Superior temporal gyrus (tissue), 1 donor: ENCODE measurements around the gene WWC1.

ENCODE experiments used
- DNase-seq: peaks from one replicate; pipeline ENCODE4 v3.0.0-alpha.2; 2016; ENCODE audit errors: extremely low spot score

Gene WWC1

DNA sequence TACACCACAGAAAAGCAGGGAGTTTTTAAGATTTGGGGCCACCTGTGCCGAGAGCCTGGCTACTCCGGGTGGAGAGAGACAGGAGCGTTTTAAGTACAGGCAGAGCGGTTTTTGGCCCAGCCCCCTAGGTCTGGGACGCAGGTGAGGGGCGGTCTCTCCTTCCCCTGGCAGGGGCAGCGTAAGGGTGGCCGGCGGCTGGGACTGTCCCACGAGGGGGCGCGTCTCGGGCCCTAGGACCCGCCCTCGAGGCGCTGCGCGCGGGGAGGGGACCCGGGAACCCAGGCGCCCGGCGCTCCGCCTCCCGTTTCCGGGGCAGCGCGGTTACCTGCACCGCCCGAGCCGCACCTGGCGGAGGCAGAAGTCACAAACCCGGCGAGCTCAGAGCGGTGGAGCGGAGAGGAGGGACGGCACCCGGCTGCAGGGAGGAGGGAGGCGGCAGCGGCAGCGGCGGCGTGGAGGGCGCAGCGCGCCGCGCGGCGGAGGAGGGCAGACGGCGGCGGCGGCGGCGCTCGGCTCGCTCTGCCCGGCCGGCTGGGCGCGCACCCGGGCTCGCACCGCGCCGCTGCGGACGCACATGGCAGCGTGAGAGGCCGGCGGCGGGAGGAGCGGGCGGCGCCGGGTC lies at the start of gene WWC1:
Gene WWC1 (plus strand): TSS at position 304 of the 622 bp plus-strand sequence. CDS start 508 bp downstream, outside the sequence.
- DNase-seq: no peak

DNA sequence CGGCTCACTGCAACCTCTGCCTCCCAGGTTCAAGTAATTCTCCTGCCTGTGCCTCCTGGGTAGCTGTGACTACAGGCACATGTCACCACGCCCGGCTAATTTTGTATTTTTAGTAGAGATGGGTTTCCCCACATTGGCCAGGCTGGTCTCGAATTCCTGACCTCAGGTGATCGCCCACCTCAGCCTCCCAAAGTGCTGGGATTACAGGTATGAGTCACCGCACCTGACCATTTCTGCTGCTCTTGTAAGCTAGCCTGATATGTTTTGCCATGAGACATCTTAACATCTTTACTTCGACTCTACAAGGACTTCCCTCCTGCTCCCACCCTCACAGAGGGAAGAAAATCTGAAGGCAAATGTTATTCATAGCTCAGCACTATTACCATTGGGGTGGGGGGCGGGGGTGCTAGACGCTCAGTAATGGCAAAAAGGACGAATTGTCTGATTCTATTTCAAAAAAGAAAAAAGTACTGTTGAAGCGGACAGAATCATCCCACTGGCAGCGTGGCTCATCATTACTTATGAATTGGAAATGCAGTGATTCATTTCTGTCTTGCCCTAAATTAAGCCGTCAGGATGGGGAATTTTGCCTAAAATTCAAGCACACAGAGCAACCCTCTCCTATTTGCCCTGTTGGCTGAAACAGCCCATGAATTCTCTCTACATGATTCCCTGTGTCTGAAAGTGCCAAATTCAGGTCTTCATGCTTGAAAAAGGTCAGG lies 46.4 kb upstream of the WWC1 start:
- no peak for DNase-seq

DNA sequence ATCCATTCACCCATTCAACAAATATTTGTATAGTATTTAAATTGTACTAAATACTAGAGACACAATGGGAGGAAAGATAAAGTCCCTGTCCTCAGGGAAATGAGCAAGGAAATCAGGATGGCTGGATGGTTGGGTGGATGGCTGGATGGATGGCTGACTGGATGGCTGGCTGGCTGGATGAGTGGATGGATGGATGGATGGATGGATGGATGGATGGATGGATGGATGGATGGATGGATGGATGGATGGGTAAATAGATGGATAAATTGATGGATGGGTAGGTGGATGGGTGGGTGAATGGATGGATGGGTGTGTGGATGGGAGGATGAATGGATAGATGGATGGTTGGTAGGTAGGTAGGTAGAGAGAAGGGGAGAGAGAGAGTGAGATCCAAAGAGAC lies 41.5 kb upstream of the WWC1 start:
- no peak for DNase-seq

DNA sequence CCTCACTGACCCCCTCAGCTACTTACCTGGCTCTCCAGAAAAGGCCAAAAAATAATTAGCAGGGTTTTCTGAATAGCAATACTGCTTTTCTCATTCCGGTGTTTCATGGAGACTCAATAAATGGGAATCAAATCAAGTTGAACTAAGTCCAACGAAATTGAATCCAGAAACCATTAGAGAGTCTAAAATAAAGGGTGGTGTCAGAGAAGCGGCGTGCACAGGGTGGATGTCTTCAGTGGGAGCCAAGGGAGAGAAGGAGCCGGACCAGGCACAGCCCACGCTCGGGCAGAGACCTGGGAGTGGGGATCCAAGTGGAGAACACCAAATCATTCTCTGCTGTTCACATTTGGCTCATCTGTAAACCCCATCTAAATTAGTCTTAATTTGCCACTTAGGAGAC lies 40.2 kb upstream of the WWC1 start:
- peak; percentile 13 for DNase-seq

DNA sequence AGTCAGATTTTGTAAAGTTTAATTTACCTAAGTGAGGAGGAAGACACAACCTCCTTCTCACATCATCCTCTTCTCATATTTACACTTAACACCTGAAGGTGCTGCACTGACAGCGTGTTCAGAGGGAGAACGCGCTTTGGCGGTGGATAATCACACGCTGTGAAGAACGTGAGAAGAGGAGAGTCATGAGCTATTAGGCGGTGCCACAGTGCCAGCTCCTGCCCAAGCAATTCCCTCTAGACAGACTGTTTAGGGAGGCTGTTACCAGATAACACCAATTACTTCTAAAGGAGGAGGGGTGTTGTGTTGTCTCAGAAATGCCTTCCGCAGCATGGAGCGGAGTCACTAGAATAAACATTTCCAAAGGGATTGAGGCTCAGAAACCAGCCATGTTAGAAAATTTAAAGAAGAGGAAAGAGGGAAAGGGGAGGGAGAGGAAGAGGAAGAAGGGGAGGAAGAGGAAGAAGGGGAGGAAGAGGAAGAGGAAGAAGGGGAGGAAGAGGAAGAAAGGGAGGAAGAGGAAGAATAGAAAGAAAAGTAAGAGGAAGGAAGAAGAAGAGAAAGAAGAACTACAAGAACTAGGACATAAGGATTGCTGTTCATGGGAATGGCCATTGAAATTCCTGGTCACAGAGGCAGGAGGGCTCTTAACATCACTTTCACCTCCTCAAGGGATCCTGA lies 37.3 kb upstream of the WWC1 start:
- DNase-seq: no peak

DNA sequence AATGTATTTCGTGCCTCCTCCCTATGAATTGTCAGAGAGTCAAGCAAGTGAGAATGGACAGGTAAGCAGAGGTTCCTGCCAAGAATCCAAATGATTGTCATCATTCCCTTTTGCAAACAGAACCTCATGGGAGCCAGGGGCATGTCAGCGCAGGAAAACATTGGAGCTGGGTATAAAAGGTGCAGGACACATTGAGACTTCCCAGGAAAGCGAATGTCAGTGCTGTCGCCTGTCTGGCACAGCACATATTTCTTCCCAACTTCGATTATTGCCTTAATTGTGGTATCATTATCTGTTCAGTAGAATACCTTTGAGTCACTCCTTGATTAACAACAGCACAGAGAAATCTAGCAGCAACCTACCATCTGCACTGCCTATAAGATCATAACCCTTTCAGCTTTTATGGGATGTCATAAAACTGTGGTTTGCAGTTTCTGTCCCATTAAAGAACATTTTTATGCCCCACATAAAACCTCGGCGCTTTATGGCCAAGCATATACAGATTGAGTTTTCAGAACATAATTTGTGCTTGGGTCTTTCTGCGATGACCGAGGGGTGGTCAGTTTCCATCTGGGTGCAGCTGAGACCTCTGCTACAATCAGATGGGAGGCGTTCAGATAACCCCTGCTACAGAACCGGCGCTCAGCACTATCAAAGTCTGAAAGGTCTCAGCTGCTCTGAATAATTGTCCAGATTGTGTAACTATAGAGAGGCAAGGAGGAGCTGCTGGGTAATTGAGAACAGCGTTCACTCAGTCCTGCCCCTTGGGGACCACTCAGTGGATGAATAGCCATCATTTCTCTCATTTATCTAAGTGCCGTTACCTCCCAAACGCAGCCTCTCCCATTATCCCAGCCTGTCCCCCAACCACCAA lies 30.9 kb upstream of the WWC1 start:
- no peak for DNase-seq

DNA sequence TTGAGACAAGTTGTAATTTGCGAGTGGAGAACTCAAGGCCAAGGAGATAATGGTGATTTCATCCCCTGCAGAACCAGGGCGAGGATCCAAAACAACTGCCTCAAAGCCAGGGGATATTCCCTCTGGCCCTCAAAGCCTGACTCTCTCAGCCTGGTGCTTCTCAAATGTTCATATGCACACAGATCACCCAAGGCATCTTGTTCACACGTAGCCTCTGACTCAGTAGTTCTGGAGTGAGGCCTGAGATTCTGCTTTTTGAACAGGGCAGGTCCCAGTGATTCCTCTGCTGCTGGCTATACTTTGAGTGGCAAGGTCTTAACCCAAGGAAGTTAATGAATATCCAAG lies 30.2 kb upstream of the WWC1 start:
- no peak for DNase-seq

DNA sequence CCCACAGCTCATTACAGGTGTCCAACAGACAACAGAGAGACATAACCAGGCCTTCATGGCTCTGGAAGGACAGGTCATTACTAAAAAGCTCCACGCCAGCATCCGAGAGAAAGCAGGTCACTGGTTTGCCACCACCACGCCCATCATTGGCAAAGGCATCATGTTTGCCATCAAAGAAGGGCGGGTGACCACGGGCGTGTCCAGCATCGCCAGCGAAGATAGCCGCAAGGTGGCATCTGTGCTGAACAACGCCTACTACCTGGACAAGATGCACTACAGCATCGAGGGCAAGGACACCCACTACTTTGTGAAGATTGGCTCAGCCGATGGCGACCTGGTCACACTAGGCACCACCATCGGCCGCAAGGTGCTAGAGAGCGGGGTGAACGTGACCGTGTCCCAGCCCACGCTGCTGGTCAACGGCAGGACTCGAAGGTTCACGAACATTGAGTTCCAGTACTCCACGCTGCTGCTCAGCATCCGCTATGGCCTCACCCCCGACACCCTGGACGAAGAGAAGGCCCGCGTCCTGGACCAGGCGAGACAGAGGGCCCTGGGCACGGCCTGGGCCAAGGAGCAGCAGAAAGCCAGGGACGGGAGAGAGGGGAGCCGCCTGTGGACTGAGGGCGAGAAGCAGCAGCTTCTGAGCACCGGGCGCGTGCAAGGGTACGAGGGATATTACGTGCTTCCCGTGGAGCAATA lies 29.3 kb upstream of the WWC1 start:
- DNase-seq: no peak

DNA sequence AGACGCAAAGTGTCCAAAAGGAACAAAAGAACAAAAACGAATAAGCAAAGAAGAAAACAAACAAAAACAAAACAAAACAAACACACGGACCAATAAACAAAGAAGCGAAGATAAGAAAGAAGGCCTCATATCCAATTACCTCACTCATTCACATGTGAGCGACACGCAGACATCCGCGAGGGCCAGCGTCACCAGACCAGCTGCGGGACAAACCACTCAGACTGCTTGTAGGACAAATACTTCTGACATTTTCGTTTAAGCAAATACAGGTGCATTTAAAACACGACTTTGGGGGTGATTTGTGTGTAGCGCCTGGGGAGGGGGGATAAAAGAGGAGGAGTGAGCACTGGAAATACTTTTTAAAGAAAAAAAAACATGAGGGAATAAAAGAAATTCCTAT lies 28.3 kb upstream of the WWC1 start:
- DNase-seq: no peak

DNA sequence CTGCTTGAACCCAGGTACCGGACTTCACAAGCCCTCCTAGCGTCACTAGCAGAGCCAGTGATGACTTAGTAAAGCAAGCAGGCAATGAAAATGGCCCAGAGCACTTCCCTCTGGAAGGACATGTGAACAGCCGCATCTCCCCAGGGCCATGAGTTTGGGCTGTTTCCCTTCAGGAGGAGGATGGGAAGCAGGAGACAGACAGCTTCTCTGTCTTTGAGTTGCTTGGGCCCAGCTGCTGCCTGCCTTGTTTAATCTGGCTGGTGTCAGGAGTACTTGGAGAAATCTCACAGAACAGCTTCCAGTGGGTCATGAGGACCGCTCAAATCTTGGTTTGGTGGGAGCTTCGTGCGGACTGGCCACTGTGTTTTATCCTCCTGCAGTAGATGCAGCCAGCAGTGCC lies 25.4 kb upstream of the WWC1 start:
- DNase-seq: no peak

DNA sequence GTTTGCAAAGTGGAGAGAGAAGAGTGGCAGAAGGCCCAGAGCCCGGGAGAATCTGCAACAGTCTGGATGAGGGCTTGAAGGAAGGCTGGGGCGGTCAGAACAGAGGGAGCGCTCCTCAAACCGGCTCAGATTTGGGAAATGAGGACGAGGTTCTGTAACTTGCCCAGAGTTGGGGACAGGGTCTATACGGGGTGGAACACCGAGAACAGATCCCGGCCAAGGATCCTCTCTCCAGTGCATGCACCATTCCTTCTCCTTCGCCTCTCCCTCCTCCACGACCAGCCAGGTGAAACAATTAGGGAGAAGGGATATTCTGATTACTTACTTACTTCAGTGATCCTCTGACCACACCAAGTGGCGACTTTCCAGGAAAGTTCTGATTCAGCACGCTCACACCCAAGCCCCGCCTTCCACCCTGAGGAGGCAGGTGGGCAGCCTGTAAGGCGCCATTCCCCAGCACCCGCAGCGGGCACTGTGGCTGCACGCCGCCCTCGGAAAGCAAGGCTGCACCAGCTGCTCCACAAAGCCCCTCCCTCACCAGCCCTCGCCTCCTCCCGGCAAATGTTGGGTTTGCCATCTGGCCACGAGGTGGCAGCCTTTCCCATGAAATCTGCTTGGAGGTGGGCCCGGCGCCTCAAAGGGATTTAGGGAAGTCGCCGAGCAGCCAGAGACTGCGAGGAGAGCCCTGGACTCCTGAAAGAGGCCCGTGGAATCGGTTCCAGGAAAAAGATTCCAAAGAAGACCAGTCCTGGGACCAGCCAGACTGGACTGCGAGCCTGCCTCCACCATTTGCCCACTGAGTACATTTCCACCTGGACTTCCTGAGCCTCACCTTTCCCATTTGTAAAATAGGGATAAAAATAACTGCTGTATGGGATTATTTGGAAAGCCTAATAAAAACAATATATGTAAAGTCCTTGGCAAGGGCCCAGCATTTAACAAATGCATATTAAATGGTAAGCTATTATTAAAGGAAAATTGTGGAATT lies 22.2 kb upstream of the WWC1 start:
- peak; percentile 92 for DNase-seq

DNA sequence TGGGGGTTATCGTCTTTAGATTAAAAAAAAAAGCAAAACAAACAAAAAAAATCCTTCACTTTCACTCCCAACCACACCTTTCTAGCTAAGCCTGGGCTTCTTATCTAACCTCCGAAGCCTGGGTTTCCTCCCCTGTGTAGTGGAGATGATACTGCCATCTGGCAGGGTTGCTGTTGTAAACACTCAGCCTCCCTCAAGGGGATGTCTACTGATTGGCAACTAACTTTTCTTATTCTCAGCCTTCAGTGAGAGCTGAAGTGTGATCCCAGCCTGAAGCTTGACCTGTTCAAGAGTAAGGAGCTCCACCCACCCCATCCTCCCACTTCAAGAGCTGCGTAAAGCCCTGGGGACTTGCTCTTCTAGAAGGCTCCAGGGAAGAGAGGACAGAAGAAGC lies 21.5 kb upstream of the WWC1 start:
- no peak for DNase-seq

DNA sequence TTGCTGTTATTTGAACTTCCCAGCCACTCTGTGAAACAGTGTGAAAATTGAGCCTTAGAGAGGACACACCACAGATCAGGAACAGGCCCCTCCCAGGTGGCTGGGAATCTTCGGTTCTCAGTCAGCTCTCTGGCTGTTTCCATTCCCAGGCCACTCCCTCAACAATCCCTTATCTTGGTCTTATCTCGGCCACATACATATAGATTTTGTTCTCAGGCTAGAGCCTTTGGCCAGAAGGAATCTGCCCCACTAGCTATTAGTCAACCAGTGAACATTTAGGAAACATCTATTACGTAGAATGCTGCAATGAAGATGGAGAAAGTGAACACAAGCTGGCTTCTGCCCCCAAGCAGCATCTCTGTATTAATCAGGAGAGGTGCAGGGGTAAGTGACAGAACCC lies 21.0 kb upstream of the WWC1 start:
- no peak for DNase-seq

DNA sequence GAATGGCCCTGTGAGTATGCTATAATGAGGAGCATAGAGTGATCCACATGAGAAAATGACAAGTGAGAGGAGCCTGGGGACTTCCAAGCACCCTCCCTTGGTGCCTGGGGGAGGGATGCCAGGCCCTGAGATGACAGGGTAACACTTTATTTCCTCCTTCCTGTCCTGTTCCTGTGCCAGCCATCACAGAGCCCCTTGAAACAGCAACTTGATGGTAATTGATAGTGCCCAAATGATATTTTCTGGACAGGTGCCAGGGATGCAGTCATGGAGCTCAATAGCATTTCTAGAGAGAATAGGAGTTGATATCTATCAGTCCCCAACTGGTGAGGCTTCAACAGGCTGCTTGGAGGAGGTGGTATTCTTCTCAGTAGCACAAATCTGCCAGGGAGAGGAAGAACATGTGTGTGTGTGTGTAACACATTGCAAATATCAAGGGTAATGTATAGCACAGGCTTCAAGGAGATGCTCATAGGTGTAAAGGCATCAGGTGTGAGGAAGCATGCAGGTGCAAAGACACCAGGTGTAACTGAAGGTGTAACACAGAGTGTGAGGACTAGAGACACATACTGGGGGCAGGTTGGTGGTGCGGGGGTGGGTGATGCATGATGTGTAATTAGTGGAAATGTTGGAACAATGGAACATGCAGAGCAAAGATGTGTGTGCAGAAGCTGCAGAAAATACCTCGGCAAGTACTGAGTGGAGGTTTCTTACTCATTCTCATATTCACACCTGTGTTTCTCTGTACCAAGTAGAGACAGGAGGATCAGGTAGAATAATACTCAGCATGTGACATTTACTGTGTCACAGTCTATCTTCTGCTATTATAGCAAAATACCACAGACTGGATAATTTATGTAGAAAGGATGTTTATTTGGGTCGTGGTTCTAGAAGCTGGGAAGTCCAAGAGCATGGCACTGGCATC lies 18.1 kb upstream of the WWC1 start:
- DNase-seq: no peak

DNA sequence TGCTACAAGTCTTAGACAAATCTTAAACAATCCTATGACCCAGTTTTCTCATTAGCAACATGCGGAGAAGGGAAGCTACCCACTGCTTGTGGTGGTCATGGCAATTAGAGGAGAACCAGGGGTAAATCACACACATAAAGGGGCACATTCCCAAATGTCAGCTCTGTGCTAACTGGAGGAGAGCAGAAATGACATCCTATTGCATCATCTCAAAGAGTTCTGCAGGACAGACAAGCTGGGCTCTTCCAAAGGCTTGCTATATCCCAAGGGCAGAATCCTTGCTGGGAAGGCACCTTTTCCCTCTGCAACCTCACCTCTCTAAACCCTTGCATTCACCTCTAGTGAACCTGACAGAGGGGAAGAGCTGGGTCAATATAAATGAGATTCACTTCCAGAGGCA lies 17.0 kb upstream of the WWC1 start:
- no peak for DNase-seq

DNA sequence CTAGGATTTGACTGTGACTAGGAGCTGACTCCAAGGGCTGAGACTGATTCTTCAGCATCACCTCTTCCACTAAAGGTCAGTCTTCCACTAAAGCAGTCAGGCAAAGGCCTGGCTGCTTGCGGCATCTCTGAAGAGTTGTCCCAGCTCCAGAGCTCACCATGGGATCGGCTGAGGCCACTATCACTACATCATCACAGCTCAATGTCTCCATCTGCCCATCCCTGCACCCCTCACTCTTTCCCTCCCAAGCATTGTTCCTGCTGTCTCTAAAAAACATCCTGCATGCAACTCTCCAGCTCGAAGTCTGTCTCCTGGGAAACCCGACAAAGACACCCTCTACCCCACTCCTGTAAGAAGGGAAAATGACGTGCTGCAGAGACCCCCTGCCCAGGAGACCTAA lies 15.5 kb upstream of the WWC1 start:
- DNase-seq: no peak

DNA sequence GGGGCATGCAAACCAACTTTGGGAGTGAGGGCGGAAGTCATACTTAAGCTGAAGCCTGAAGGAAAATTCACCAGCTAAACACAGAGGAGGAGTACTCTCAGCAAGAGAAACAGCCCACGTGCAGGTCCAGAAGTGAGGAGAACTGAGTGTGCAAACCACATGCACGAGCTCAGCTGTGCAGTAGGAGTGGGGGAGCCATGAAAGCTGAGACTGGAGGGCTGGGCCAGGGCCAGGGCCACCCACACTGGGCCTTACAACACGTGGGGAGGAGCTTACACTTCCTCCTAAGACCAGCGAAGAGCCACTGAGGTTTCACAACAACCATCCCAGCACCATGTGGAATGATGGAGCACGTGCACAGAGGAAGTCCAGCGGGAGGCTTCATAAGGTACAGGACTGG lies 9.3 kb upstream of the WWC1 start:
- DNase-seq: no peak

DNA sequence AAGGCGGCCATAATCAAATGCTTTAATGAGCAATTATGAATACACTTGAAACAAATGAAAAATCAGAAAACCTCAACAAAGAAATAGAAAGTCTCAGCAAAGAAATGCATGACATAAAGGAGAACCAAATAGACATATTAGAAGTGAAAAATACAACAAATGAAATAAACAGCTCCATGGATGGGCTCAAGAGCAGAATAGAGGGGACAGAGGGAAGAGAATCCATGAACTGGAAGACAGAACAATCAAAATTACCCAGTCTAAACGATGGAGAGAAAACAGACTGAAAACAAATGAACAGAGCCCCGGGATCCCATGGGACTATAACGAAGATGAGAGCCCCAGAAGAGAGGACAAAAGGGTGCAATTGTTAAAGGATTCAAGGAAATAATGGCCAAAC lies 6.6 kb upstream of the WWC1 start:
- no peak for DNase-seq

DNA sequence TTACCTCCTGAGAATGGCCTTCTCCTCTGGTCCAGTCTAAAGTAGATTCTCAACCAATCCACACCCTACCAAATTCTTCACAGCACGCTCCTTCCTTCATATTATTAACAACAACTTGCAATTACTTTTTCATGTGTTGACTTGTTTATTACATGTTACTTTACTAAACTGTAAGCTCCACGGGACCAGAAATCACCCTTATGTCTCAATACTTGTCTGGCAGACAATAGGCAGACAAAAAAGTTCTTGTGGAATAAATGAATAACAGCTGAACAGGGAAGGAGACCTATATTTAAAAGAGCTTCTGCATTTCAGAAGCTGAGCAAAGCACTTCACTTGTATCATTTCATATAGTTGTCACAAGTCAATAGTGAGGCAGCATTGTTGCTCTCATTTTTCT lies 5.7 kb upstream of the WWC1 start:
- no peak for DNase-seq
